ENCODE measurements around the gene MDN1.
"Not testable (repeated sequence)": the region's sequence is repeated elsewhere in the genome, so short reads cannot be mapped to it uniquely, and the experiment has no call there.

The MDN1 gene

GRCh38 chr6:89807581-89807980, 12.0 kb downstream of the MDN1 start:
- DNase-seq = no peak

GRCh38 chr6:89805814-89806371, 13.7 kb downstream of the MDN1 start:
- no peak for DNase-seq

GRCh38 chr6:89803271-89803670, 16.3 kb downstream of the MDN1 start:
- DNase-seq = no peak

GRCh38 chr6:89799756-89800155, 19.8 kb downstream of the MDN1 start:
- no peak for DNase-seq

- DNase-seq = no peak
These were observed 20.5 kb downstream of the MDN1 start for GRCh38 chr6:89799096-89799495.

GRCh38 chr6:89797317-89797716, 22.3 kb downstream of the MDN1 start:
- DNase-seq = no peak

- DNase-seq = no peak
These were observed 25.3 kb downstream of the MDN1 start for GRCh38 chr6:89794324-89794723.

- no peak for DNase-seq
These were observed 26.0 kb downstream of the MDN1 start for GRCh38 chr6:89793586-89793985.

- no peak for DNase-seq
These were observed 26.7 kb downstream of the MDN1 start for GRCh38 chr6:89792881-89793280.

- DNase-seq = no peak
These were observed 29.2 kb downstream of the MDN1 start for GRCh38 chr6:89790403-89790802.

GRCh38 chr6:89789980-89790379, 29.6 kb downstream of the MDN1 start:
- DNase-seq = no peak

- DNase-seq = no peak
These were observed 31.8 kb downstream of the MDN1 start for GRCh38 chr6:89787660-89788328.

- no peak for DNase-seq
These were observed 32.6 kb downstream of the MDN1 start for GRCh38 chr6:89786970-89787369.

GRCh38 chr6:89784838-89785237, 34.8 kb downstream of the MDN1 start:
- DNase-seq = no peak

GRCh38 chr6:89783293-89783692, 36.3 kb downstream of the MDN1 start:
- not testable (repeated sequence) for DNase-seq

GRCh38 chr6:89782222-89782621, 37.4 kb downstream of the MDN1 start:
- DNase-seq = no peak

GRCh38 chr6:89781070-89782034, 38.2 kb downstream of the MDN1 start:
- DNase-seq = no peak

GRCh38 chr6:89777455-89777854, 42.1 kb downstream of the MDN1 start:
- no peak for DNase-seq

- no peak for DNase-seq
These were observed 42.9 kb downstream of the MDN1 start for GRCh38 chr6:89776583-89777233.

- no peak for DNase-seq
These were observed 44.4 kb downstream of the MDN1 start for GRCh38 chr6:89775150-89775549.

GRCh38 chr6:89769572-89769971, 50.0 kb downstream of the MDN1 start:
- DNase-seq = no peak

- no peak for DNase-seq
These were observed 51.3 kb downstream of the MDN1 start for GRCh38 chr6:89768324-89768723.

- no peak for DNase-seq
These were observed 56.0 kb downstream of the MDN1 start for GRCh38 chr6:89763550-89763949.
